H1 (cell line): ENCODE measurements around the gene POMP. TPM values are rescaled to one million over a fixed set of nuclear protein-coding genes. Genes with fewer than 3 reads are reported as not detected.
A peak's percentile ranks its signal among the peaks of the same experiment; 100 is the strongest.

Source experiments
- CTCF ChIA-PET: fragments of 300-600 bp; sonication (Branson Sonifier 250); formaldehyde crosslinking; loops from one replicate; lab custom pipeline; 2021; ENCODE audit not compliant: partially characterized antibody; lab: Charles Lee
- POLR2A ChIA-PET: fragments of 300-600 bp; sonication (Branson Sonifier 250); formaldehyde crosslinking; loops from one replicate; lab custom pipeline; 2021; ENCODE audit warnings: inconsistent platforms; ENCODE audit not compliant: partially characterized antibody; lab: Charles Lee
- DNase-seq, 2 experiments: peaks; one replicate each; pipeline versions ENCODE4 v3.0.0 to v3.0.0-alpha.2; 2010 to 2022; ENCODE audit warnings: low spot score in 2 of 2, low read depth in 1 of 2, mixed read lengths in 1 of 2
- FAIRE-seq: peaks from 2 replicates; lab custom pipeline; 2011; peaks lifted over from hg19 to GRCh38; lab: Jason Lieb, UNC
- H2AFZ ChIP-seq: 2 replicates; pipeline ENCODE4 v1.8.1; 2012; ENCODE audit warnings: low read length, inconsistent platforms
- H2AK5ac ChIP-seq: 2 replicates; pipeline ENCODE4 v1.6.1; 2013; ENCODE audit warnings: low read depth, low read length
- H2BK120ac ChIP-seq: replicated peaks from 2 replicates; pipeline ENCODE3; 2013; ENCODE audit warnings: low read depth, low read length, inconsistent platforms
- H2BK12ac ChIP-seq: 2 replicates; pipeline ENCODE4 v1.6.1; 2013; ENCODE audit warnings: low read depth, low read length
- H2BK15ac ChIP-seq: 2 replicates; pipeline ENCODE4 v1.6.1; 2013; ENCODE audit warnings: low read length
- H2BK20ac ChIP-seq: 2 replicates; pipeline ENCODE4 v1.6.1; 2013; ENCODE audit warnings: low read length
- H2BK5ac ChIP-seq: 2 replicates; pipeline ENCODE4 v1.6.1; 2013; ENCODE audit warnings: low read depth, low read length
- H3K14ac ChIP-seq: 2 replicates; pipeline ENCODE4 v1.6.1; 2013; ENCODE audit warnings: inconsistent platforms; ENCODE audit not compliant: insufficient read length
- H3K18ac ChIP-seq: 2 replicates; pipeline ENCODE4 v1.6.1; 2013; ENCODE audit warnings: low read length; ENCODE audit errors: extremely low read depth
- H3K23ac ChIP-seq: 2 replicates; pipeline ENCODE4 v1.6.1; 2013; ENCODE audit warnings: inconsistent platforms; ENCODE audit not compliant: insufficient read length
- H3K23me2 ChIP-seq: 2 replicates; pipeline ENCODE4 v1.6.1; 2013; ENCODE audit warnings: low read depth, low read length
- H3K27ac ChIP-seq: 2 replicates; pipeline ENCODE4 v1.6.1; 2011; ENCODE audit warnings: low read depth, low read length, inconsistent platforms
- H3K27me3 ChIP-seq, 4 experiments: replicated peaks in 1 of 4; 1 replicate in 1 of 4; 2 replicates in 3 of 4; pipeline versions ENCODE4 v1.6.1 to v1.8.1; 2011 to 2013; ENCODE audit warnings: low read length in 3 of 4, mild to moderate bottlenecking in 3 of 4, inconsistent platforms in 2 of 4, mixed read lengths in 2 of 4, moderate library complexity in 1 of 4; ENCODE audit not compliant: control insufficient read depth in 3 of 4, insufficient read depth in 3 of 4; ENCODE audit errors: extremely low read depth in 1 of 4
- H3K36me3 ChIP-seq, 4 experiments: 2 replicates each; pipeline versions ENCODE4 v1.6.1 to v1.8.1; 2011 to 2013; ENCODE audit warnings: mild to moderate bottlenecking in 4 of 4, low read length in 3 of 4, moderate library complexity in 2 of 4, control low read depth in 1 of 4, inconsistent platforms in 1 of 4; ENCODE audit not compliant: insufficient read depth in 4 of 4, control insufficient read depth in 2 of 4
- H3K4ac ChIP-seq: replicated peaks from 2 replicates; pipeline ENCODE3; 2013; ENCODE audit warnings: low read length, low read depth, mixed read lengths, inconsistent platforms; ENCODE audit not compliant: insufficient read length
- H3K4me1 ChIP-seq, 4 experiments: replicated peaks in 1 of 4; 1 replicate in 1 of 4; 2 replicates in 3 of 4; pipeline versions ENCODE4 v1.6.1 to v1.8.1; 2011 to 2013; ENCODE audit warnings: low read length in 3 of 4, inconsistent platforms in 2 of 4, mixed read lengths in 1 of 4; ENCODE audit not compliant: insufficient read depth in 4 of 4, control insufficient read depth in 3 of 4
- H3K4me2 ChIP-seq, 2 experiments: 2 replicates each; pipeline versions ENCODE4 v1.6.1 to v1.8.1; 2011 to 2013; ENCODE audit warnings: low read depth in 2 of 2, low read length in 2 of 2, control low read depth in 1 of 2, inconsistent platforms in 1 of 2, mild to moderate bottlenecking in 1 of 2; ENCODE audit not compliant: insufficient read depth in 1 of 2
- H3K4me3 ChIP-seq, 4 experiments: fragments of 200-600, 300-600 bp in 1 of 4; sonication (generic), shearing (Covaris generic), sonication (Bioruptor Twin) in 1 of 4; 2 replicates each; pipeline versions ENCODE4 v1.5.1 to v1.8.1; 2011 to 2016; ENCODE audit warnings: low read length in 4 of 4, low read depth in 3 of 4, control low read depth in 2 of 4, inconsistent platforms in 2 of 4, mild to moderate bottlenecking in 2 of 4, mixed read lengths in 1 of 4, moderate library complexity in 1 of 4; ENCODE audit not compliant: insufficient read depth in 2 of 4; ENCODE audit errors: extremely low read depth in 1 of 4
- H3K56ac ChIP-seq: replicated peaks from 2 replicates; pipeline ENCODE3; 2013; ENCODE audit warnings: low read depth, mild to moderate bottlenecking, mixed read lengths, low read length, inconsistent platforms; ENCODE audit not compliant: insufficient read length
- H3K79me1 ChIP-seq: 2 replicates; pipeline ENCODE4 v1.6.1; 2013; ENCODE audit warnings: low read depth, low read length, control low read depth
- H3K79me2 ChIP-seq, 2 experiments: 2 replicates each; pipeline versions ENCODE4 v1.6.1 to v1.8.1; 2012 to 2013; ENCODE audit warnings: low read length in 2 of 2, mild to moderate bottlenecking in 2 of 2, inconsistent platforms in 1 of 2; ENCODE audit not compliant: insufficient read depth in 2 of 2, control insufficient read depth in 1 of 2
- H3K9ac ChIP-seq, 4 experiments: replicated peaks in 1 of 4; 1 replicate in 1 of 4; 2 replicates in 3 of 4; pipeline versions ENCODE4 v1.6.1 to v1.8.1; 2011 to 2013; ENCODE audit warnings: low read depth in 3 of 4, low read length in 3 of 4, control low read depth in 2 of 4, mild to moderate bottlenecking in 2 of 4, moderate library complexity in 2 of 4, inconsistent platforms in 1 of 4; ENCODE audit errors: extremely low read depth in 1 of 4
- H3K9me3 ChIP-seq, 2 experiments: 2 replicates each; pipeline versions ENCODE4 v1.6.1 to v1.8.1; 2012 to 2013; ENCODE audit warnings: mild to moderate bottlenecking in 2 of 2, moderate library complexity in 2 of 2, control low read depth in 1 of 2, inconsistent platforms in 1 of 2, low read depth in 1 of 2, low read length in 1 of 2, mixed read lengths in 1 of 2; ENCODE audit not compliant: insufficient read depth in 2 of 2
- H4K20me1 ChIP-seq, 2 experiments: replicated peaks in 1 of 2; 2 replicates each; pipeline versions ENCODE3 to v1.8.1; 2011 to 2013; ENCODE audit warnings: inconsistent platforms in 2 of 2, low read length in 2 of 2, mild to moderate bottlenecking in 1 of 2; ENCODE audit not compliant: insufficient read depth in 2 of 2, control insufficient read depth in 1 of 2
- H4K5ac ChIP-seq: 2 replicates; pipeline ENCODE4 v1.6.1; 2013; ENCODE audit warnings: low read length, low read depth, mixed read lengths, inconsistent platforms; ENCODE audit not compliant: insufficient read length
- H4K8ac ChIP-seq: 2 replicates; pipeline ENCODE4 v1.8.0; 2013; ENCODE audit warnings: mild to moderate bottlenecking, moderate library complexity, low read length, inconsistent platforms; ENCODE audit not compliant: insufficient read depth; ENCODE audit errors: extremely low read depth
- H4K91ac ChIP-seq: replicated peaks from 2 replicates; pipeline ENCODE3; 2013; ENCODE audit warnings: low read length, mixed read lengths, inconsistent platforms; ENCODE audit not compliant: insufficient read length
- BCL11A ChIP-seq, 2 experiments: IDR thresholded peaks; one replicate each; pipeline ENCODE4 v1.6.1; 2011; ENCODE audit warnings: low read depth in 2 of 2, low read length in 2 of 2, mild to moderate bottlenecking in 2 of 2
- CBX5 ChIP-seq: fragments of 300-800, 300-1000 bp; sonication (generic); IDR thresholded peaks from 2 replicates; pipeline ENCODE4 v1.7.1; 2016; ENCODE audit warnings: antibody characterized with exemption, low read length, low read depth
- CTBP2 ChIP-seq: IDR thresholded peaks from 2 replicates; pipeline ENCODE4 v1.7.0; 2011; ENCODE audit warnings: borderline replicate concordance, mild to moderate bottlenecking, moderate library complexity, mixed read lengths, low read length; ENCODE audit not compliant: insufficient read depth, insufficient read length
- EGR1 ChIP-seq: IDR thresholded peaks from 2 replicates; pipeline ENCODE4 v1.6.1; 2011; ENCODE audit warnings: low read depth, low read length, borderline replicate concordance
- HDAC6 ChIP-seq: IDR thresholded peaks from one replicate; pipeline ENCODE4 v1.7.1; 2012; ENCODE audit warnings: low read depth, mild to moderate bottlenecking, inconsistent platforms, low read length, moderate library complexity
- POLR2A ChIP-seq, 2 experiments: IDR thresholded peaks; 1 replicate in 1 of 2; 2 replicates in 1 of 2; pipeline ENCODE4 v1.6.1; 2011; ENCODE audit warnings: low read depth in 2 of 2, low read length in 2 of 2, mild to moderate bottlenecking in 2 of 2; ENCODE audit errors: control extremely low read depth in 1 of 2
- RAD21 ChIP-seq, 2 experiments: IDR thresholded peaks in 1 of 2; conservative IDR thresholded peaks in 1 of 2; 2 replicates each; pipeline ENCODE4 v1.6.1; 2011; ENCODE audit warnings: low read depth in 2 of 2, low read length in 2 of 2, improper control_type of control experiment in 1 of 2, inconsistent platforms in 1 of 2, mild to moderate bottlenecking in 1 of 2, moderate library complexity in 1 of 2
- RBBP5 ChIP-seq: IDR thresholded peaks from 2 replicates; pipeline ENCODE4 v1.7.1; 2012; ENCODE audit warnings: low read depth, mild to moderate bottlenecking, inconsistent platforms, low read length, moderate library complexity, borderline replicate concordance
- RXRA ChIP-seq: IDR thresholded peaks from 2 replicates; pipeline ENCODE4 v1.6.1; 2011; ENCODE audit warnings: low read depth, mild to moderate bottlenecking, low read length, moderate library complexity; ENCODE audit not compliant: insufficient read depth
- USF2 ChIP-seq: IDR thresholded peaks from 2 replicates; pipeline ENCODE4 v1.6.1; 2011; ENCODE audit warnings: low read length, improper control_type of control experiment
- YY1 ChIP-seq: IDR thresholded peaks from 2 replicates; pipeline ENCODE4 v1.6.1; 2011; ENCODE audit warnings: low read depth, mild to moderate bottlenecking, low read length
- WGBS, 2 experiments: shearing (Covaris generic) in 1 of 2; methylation state at CpG; one replicate each; pipeline versions ENCODE4 v1.1.6 to v1.1.7; 2013 to 2015; ENCODE audit warnings: low lambda C conversion rate in 2 of 2, mixed read lengths in 2 of 2, inconsistent platforms in 1 of 2, low coverage in 1 of 2, missing lambda C conversion rate in 1 of 2; ENCODE audit not compliant: insufficient replicate concordance in 2 of 2, insufficient coverage in 1 of 2, insufficient read length in 1 of 2; ENCODE audit errors: extremely low coverage in 1 of 2, missing lambda C conversion rate in 1 of 2; 5-methylcytosine and 5-hydroxymethylcytosine counted together
- polyA plus RNA-seq, 7 experiments: library from polyadenylated mRNA; depleted of rRNA in 3 of 7; stranded (reverse) in 5 of 7; unstranded in 2 of 7; fragments of >200 nt in 5 of 7; fragments of 200-250 nt in 2 of 7; gene quantifications; 1 replicate in 5 of 7; 2 replicates in 1 of 7; 4 replicates in 1 of 7; pipeline versions ENCODE4 v1.2.1 to v1.2.3, GENCODE V29; 2011 to 2013; ENCODE audit warnings: missing spikeins in 2 of 7, mixed read lengths in 2 of 7
- total RNA-seq: library from RNA; stranded (reverse); fragmentation: NEBNext Ultra II Directional; extraction: Animal tissue kit (Norgen Biotek cat#: 25700); gene quantifications from 2 replicates; pipeline ENCODE4 v1.2.1, GENCODE V29; 2021

Gene POMP
- total and polyA plus RNA-seq, 2 of the 8 experiments (the other 6 are each of a cell fraction or from before 2014, with no cell fraction given) = 38.4 to 115 TPM

GRCh38 chr13:28618230-28618994 is 40.5 kb upstream of the POMP start:
- H2AK5ac ChIP-seq = no peak overlapping the region
- H3K79me2 ChIP-seq = no peaks in the 10 kb centered on the region
- H3K79me1 ChIP-seq = no peaks in the 10 kb centered on the region
- H3K4me3 ChIP-seq = no peak overlapping the region
- no peak overlapping the region for H4K5ac ChIP-seq
- no peak overlapping the region for H3K14ac ChIP-seq
- FAIRE-seq (no peak), DNase-seq (no peak)
- no peak overlapping the region for H3K4me2 ChIP-seq
- no peak overlapping the region for H3K56ac ChIP-seq
- H3K4me1 ChIP-seq = no peaks in the 10 kb centered on the region
- no peaks in the 10 kb centered on the region for H3K23me2 ChIP-seq
- H3K4ac ChIP-seq = no peak overlapping the region
- H2BK20ac ChIP-seq = no peak overlapping the region
- no peak overlapping the region for H3K18ac ChIP-seq
- H3K23ac ChIP-seq = no peak overlapping the region
- no peak overlapping the region for H2BK120ac ChIP-seq
- no peaks in the 10 kb centered on the region for H3K9me3 ChIP-seq
- 91% methylated on average over 31 of the region's 31 CpGs; no CpG with 5 or more reads in 1 of the 2 experiments for WGBS, 2 experiments
- H2AFZ ChIP-seq = peak overlapping the region; percentile 87
- peak overlapping the region; percentile 48; the same call in 1 of the 2 replicates for H2BK5ac ChIP-seq
- no peak overlapping the region for H4K91ac ChIP-seq
- no peaks in the 10 kb centered on the region for H3K27me3 ChIP-seq
- H3K9ac ChIP-seq = no peak overlapping the region
- no peaks in the 10 kb centered on the region for H3K36me3 ChIP-seq
- H2BK12ac ChIP-seq = 0 out of 2 replicates have a peak overlapping the region, but pooled peaks have one; percentile 1
- no peak overlapping the region for H3K27ac ChIP-seq
- no peaks in the 10 kb centered on the region for H4K20me1 ChIP-seq
- POLR2A ChIA-PET = interaction anchor here (1.9 kb wide), 1 partner anchor 11 kb away, joined by 5 read pairs; no protein-coding TSS in a partner anchor
- CTCF ChIA-PET = interaction anchor here (0.6 to 1.6 kb wide), 2 partner anchors 18 to 76 kb away, joined by 3 read pairs; no protein-coding TSS in a partner anchor
- no peak overlapping the region for H4K8ac ChIP-seq
- H2BK15ac ChIP-seq = no peak overlapping the region
- TF ChIP-seq RXRA = no peak
- no peak for TF ChIP-seq YY1
- no peak for TF ChIP-seq RBBP5
- no peak for TF ChIP-seq POLR2A (IDR thresholded peaks at IDR 0.05; ENCODE audit: control extremely low read depth in 1 of 2, low read depth in 2 of 2, low read length in 2 of 2)
- no peak for TF ChIP-seq EGR1
- no peak for TF ChIP-seq RAD21 (IDR thresholded peaks at IDR 0.05 in 1 of 2, conservative IDR thresholded peaks at IDR 0.05 in 1 of 2; ENCODE audit: low read depth in 2 of 2, low read length in 2 of 2)
- no peak for TF ChIP-seq USF2
- TF ChIP-seq CTBP2 = no peak
- TF ChIP-seq BCL11A (IDR thresholded peaks at IDR 0.05; ENCODE audit: low read depth in 2 of 2, low read length in 2 of 2) = no peak
- no peak for TF ChIP-seq HDAC6
- TF ChIP-seq CBX5 = no peak
